ENCODE measurements around the gene COL4A2.

The COL4A2 gene

GRCh38 chr13:110317496-110318195, 10.6 kb downstream of the COL4A2 start:
- Histone ChIP-seq H3K27ac (peak overlapping the region in 1 of 2 donors; percentile 59), H3K4me3 (no peak overlapping the region)
- TF ChIP-seq CTCF (IDR thresholded peaks at IDR 0.05), result no peak
- peak; percentile 47 for DNase-seq (ENCODE audit: low spot score)

- no peak for TF ChIP-seq CTCF (IDR thresholded peaks at IDR 0.05)
- peak; percentile 43 for DNase-seq (ENCODE audit: low spot score)
- Histone ChIP-seq H3K4me3 (no peak overlapping the region), H3K27ac (peak overlapping the region; percentile 51 to 59)
These were observed 11.8 kb downstream of the COL4A2 start for GRCh38 chr13:110318920-110319319.

GRCh38 chr13:110319397-110319773, 12.3 kb downstream of the COL4A2 start:
- H3K27ac ChIP-seq, result peak overlapping the region; percentile 51 to 89
- peak overlapping the region; percentile 57 for H3K4me3 ChIP-seq
- TF ChIP-seq CTCF (IDR thresholded peaks at IDR 0.05), result no peak
- no peak for DNase-seq (ENCODE audit: low spot score)

GRCh38 chr13:110319774-110320509, 12.9 kb downstream of the COL4A2 start:
- DNase-seq (ENCODE audit: low spot score), result peak; percentile 81
- no peak for TF ChIP-seq CTCF (IDR thresholded peaks at IDR 0.05)
- H3K4me3 ChIP-seq, result peak overlapping the region; percentile 57
- peak overlapping the region; percentile 51 to 89 for H3K27ac ChIP-seq

- DNase-seq (ENCODE audit: low spot score), result no peak
- TF ChIP-seq CTCF (IDR thresholded peaks at IDR 0.05), result no peak
- H3K27ac ChIP-seq, result peak overlapping the region; percentile 51 to 89
- H3K4me3 ChIP-seq, result no peak overlapping the region
These were observed 13.6 kb downstream of the COL4A2 start for GRCh38 chr13:110320645-110321044.

GRCh38 chr13:110321573-110321972, 14.5 kb downstream of the COL4A2 start:
- Histone ChIP-seq H3K27ac (peak overlapping the region; percentile 62 to 89), H3K4me3 (peak overlapping the region; percentile 31)
- DNase-seq (ENCODE audit: low spot score), result peak; percentile 17

- H3K4me3 ChIP-seq, result peak overlapping the region; percentile 31
- no peak for TF ChIP-seq CTCF (IDR thresholded peaks at IDR 0.05)
- DNase-seq (ENCODE audit: low spot score), result peak; percentile 80
- peak overlapping the region; percentile 62 to 89 for H3K27ac ChIP-seq
These were observed 15.2 kb downstream of the COL4A2 start for GRCh38 chr13:110322126-110322827.

All from coronary artery (tissue), 2 donors.